ENCODE data around the gene JPT1. TPM values are rescaled to one million over a fixed set of nuclear protein-coding genes. Genes with fewer than 3 reads are reported as not detected.
"Not testable (repeated sequence)": the region's sequence is repeated elsewhere in the genome, so short reads cannot be mapped to it uniquely, and the experiment has no call there.

The JPT1 gene
- total and polyA plus RNA-seq, 3 experiments from 2014 or later = 123 to 200 (median 189) TPM

DNA sequence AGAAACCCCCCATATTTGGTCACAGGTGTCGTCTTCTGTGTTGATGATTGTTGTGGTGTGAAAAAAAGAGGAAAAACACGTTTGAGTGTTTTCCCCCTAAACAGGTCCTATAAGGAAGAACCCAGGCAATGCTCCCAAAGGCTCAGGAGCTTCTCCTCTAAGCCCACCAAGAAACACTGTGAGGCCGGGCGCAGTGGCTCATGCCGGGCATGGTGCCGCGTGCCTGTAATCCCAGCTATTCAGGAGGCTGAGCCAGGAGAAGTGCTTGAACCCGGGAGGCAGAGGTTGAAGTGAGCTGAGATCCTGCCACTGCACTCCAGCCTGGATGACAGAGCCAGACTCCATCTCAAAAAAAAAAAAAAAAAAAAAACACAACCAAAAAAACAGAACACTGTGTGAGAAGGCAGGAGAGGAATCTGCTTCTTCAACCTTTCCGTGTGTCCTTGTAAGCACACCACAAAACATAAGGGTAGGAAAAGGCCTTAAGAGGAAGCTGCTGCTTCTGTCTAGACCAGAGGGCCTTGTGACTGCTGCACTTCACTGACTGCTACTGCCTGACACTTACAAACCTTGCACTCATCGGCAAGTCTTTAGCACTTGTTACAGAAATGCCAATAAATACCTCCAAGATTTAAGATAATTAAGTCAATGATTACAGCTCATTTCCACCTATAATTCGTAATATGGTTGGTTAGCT is 9.3 kb downstream of the JPT1 start:
- no peak overlapping the region for H3K27ac ChIP-seq (ENCODE audit: low read depth, low read length)
- Mint-ChIP-seq H3K4me1 (peaks cover 15 to 25% (median 24%) of the 10 kb centered on the region in 3 donors), H3K4me3 (no peak overlapping the region), H3K36me3 (peaks cover 0 to 66% (median 19%) of the 10 kb centered on the region in 3 donors), H3K9me3 (no peaks in the 10 kb centered on the region), H3K27me3 (no peaks in the 10 kb centered on the region), H3K27ac (peak overlapping the region in 2 of 8 donors; percentile 46 to 62)
- ChIA-PET POLR2A (interaction anchor here (0.8 kb wide), 1 partner anchor 9 kb away, joined by 3 read pairs; the partner anchor contains the start of gene JPT1), CTCF (interaction anchor here (1.1 to 3.3 kb wide), 3 partner anchors 14 to 57 kb away, joined by 3 to 9 read pairs (median 9); partner anchors contain the start of gene NT5C)
- no peak overlapping the region for H3K4me3 ChIP-seq (ENCODE audit: low read length)
- H3K36me3 ChIP-seq (ENCODE audit: insufficient read depth, low read length) = peaks cover 13% of the 10 kb centered on the region
- peaks cover 15% of the 10 kb centered on the region for H3K4me1 ChIP-seq (ENCODE audit: insufficient read depth, low read length)
- DNase-seq = no peak
- H3K9me3 ChIP-seq (ENCODE audit: low read length) = no peaks in the 10 kb centered on the region
- no peaks in the 10 kb centered on the region for H3K27me3 ChIP-seq (ENCODE audit: insufficient read depth, low read length, poor library complexity, severe bottlenecking)

DNA sequence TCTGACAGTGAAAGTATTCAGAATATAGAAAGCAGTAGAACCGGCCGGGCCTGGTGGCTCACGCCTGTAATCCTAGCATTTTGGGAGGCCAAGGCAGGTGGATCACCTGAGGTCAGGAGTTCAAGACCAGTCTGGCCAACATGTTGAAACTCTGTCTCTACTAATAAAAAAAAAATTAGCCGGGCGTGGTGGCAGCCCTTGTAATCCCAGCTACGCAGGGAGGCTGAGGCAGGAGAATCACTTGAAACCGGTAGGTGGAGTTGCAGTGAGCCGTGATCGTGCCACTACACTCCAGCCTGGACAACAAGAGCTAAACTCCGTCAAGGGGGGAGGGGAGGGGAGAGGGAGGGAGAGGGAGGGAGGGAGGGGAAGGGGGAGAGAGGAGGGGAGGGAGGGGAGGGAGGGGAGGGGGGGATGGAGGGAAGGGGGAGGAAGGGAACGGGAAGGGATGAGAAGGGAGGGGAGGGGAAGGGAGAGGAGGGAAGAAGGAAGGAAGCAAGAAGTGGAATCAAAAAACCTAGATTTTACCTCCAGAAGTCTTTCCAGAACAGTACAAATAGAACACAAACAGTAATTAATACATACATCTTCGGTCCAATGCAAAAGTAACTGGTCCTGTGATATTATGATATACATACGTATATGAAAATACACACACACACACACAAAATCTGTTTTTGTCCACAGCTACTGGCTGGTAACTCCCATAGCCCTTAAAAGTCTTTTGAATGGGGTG is 11.9 kb downstream of the JPT1 start:
- Mint-ChIP-seq H3K9me3 (no peaks in the 10 kb centered on the region), H3K4me1 (peaks cover 12 to 18% (median 12%) of the 10 kb centered on the region in 3 donors), H3K27ac (peak overlapping the region in 1 of 8 donors; percentile 36), H3K4me3 (peak overlapping the region in 1 of 7 donors; percentile 13), H3K36me3 (peaks cover 0 to 54% (median 16%) of the 10 kb centered on the region in 3 donors), H3K27me3 (peaks cover 0 to 1% of the 10 kb centered on the region in 2 donors)
- CTCF ChIA-PET = interaction anchor here (2.0 kb wide), 1 partner anchor 11 kb away, joined by 9 read pairs; the partner anchor contains the start of gene NT5C
- H3K36me3 ChIP-seq (ENCODE audit: insufficient read depth, low read length) = peaks cover 12% of the 10 kb centered on the region
- no peak for DNase-seq
- no peaks in the 10 kb centered on the region for H3K9me3 ChIP-seq (ENCODE audit: low read length)
- peaks cover 15% of the 10 kb centered on the region for H3K4me1 ChIP-seq (ENCODE audit: insufficient read depth, low read length)
- POLR2A ChIA-PET = interaction anchor here (0.6 to 1.4 kb wide), 2 partner anchors 8 to 12 kb away, joined by 3 read pairs; partner anchors contain the start of gene JPT1
- H3K27ac ChIP-seq (ENCODE audit: low read depth, low read length) = no peak overlapping the region
- no peaks in the 10 kb centered on the region for H3K27me3 ChIP-seq (ENCODE audit: insufficient read depth, low read length, poor library complexity, severe bottlenecking)
- no peak overlapping the region for H3K4me3 ChIP-seq (ENCODE audit: low read length)

DNA sequence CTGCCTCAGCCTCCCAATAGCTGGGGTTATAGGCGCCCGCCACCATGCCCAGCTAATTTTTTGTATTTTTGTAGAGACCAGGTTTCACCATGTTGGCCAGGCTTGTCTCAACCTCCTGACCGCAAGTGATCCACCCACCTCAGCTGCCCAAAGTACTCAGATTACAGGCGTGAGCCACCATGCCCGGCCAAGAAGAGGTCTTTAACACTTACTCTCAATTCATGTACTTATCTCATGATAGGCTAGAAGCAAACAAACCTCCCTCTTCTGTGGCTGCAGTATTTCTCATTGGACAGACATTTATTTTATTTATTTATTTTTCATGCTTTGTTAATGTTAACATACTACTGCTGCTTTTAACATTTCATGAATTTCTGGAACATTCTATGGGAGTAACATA is 15.8 kb downstream of the JPT1 start:
- no peak overlapping the region for H3K4me3 ChIP-seq (ENCODE audit: low read length)
- CTCF ChIA-PET = no interaction called here
- H3K27ac ChIP-seq (ENCODE audit: low read depth, low read length) = no peak overlapping the region
- Mint-ChIP-seq H3K4me3 (no peak overlapping the region), H3K27me3 (peaks cover 0 to 1% of the 10 kb centered on the region in 2 donors), H3K9me3 (no peaks in the 10 kb centered on the region), H3K4me1 (peaks cover 10 to 18% (median 12%) of the 10 kb centered on the region in 3 donors), H3K36me3 (peaks cover 0 to 29% (median 4%) of the 10 kb centered on the region in 3 donors), H3K27ac (peak overlapping the region in 1 of 8 donors; percentile 66)
- H3K36me3 ChIP-seq (ENCODE audit: insufficient read depth, low read length) = no peaks in the 10 kb centered on the region
- H3K27me3 ChIP-seq (ENCODE audit: insufficient read depth, low read length, poor library complexity, severe bottlenecking) = no peaks in the 10 kb centered on the region
- peaks cover 15% of the 10 kb centered on the region for H3K4me1 ChIP-seq (ENCODE audit: insufficient read depth, low read length)
- POLR2A ChIA-PET = no interaction called here
- no peaks in the 10 kb centered on the region for H3K9me3 ChIP-seq (ENCODE audit: low read length)
- no peak for DNase-seq

DNA sequence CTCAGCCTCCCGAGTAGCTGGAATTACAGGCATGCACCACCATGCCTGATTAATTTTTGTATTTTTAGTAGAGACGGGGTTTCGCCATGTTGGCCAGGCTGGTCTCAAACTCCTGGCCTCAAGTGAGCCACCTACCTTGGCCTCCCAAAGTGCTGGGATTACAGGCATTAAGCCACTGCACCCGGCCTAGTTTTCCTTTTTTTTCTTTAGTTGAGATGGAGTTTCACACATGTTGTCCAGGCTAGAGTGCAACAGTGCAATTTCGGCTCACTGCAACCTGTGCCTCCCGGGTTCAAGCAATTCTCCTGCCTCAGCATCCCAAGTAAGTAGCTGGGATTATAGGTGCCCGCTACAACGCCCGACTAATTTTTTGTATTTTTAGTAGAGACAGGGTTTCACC is 16.6 kb downstream of the JPT1 start:
- H3K27ac ChIP-seq (ENCODE audit: low read depth, low read length); H3K9me3 ChIP-seq (ENCODE audit: low read length); H3K36me3 ChIP-seq (ENCODE audit: insufficient read depth, low read length); H3K4me3 Mint-ChIP-seq; DNase-seq; H3K27me3 Mint-ChIP-seq; CTCF ChIA-PET; H3K27me3 ChIP-seq (ENCODE audit: insufficient read depth, low read length, poor library complexity, severe bottlenecking); H3K9me3 Mint-ChIP-seq; H3K4me3 ChIP-seq (ENCODE audit: low read length): not testable (repeated sequence)
- Mint-ChIP-seq H3K4me1 (peaks cover 10 to 18% (median 12%) of the 10 kb centered on the region in 3 donors), H3K36me3 (peaks cover 0 to 26% (median 4%) of the 10 kb centered on the region in 3 donors), H3K27ac (peak overlapping the region in 1 of 8 donors; percentile 47)
- POLR2A ChIA-PET = interaction anchor here (0.7 kb wide), 1 partner anchor 32 kb away, joined by 3 read pairs; no protein-coding TSS in a partner anchor
- peaks cover 15% of the 10 kb centered on the region for H3K4me1 ChIP-seq (ENCODE audit: insufficient read depth, low read length)

DNA sequence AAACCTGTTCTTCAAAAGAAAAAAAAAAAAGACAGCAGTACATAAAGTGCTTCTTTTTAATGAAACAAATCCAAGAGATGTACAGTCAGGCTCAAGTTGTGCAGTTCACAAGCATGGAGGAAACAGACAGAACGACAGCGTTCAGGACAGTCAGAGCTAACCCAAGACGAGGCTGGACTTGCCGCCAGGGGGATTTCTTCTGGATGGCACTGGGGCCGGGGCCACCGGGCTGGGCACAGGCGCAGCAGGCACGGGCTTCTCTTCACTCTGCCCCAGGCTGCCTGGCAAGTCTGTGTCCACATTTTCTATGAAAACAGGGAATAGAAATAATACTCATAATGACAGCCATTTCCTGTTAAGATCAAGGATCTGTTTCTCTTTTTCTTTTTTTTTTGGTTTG is 18.4 kb downstream of the JPT1 start:
- H3K27ac Mint-ChIP-seq = peak overlapping the region in 3 of 8 donors; percentile 19 to 66 (median 61)
- ChIA-PET CTCF (interaction anchor here (0.9 to 1.2 kb wide), 2 partner anchors 22 to 174 kb away, joined by 3 to 4 read pairs; no protein-coding TSS in a partner anchor), POLR2A (no interaction called here)
- Histone ChIP-seq H3K4me3 (ENCODE audit: low read length) (no peak overlapping the region), H3K36me3 (ENCODE audit: insufficient read depth, low read length) (no peaks in the 10 kb centered on the region), H3K4me1 (ENCODE audit: insufficient read depth, low read length) (peaks cover 7% of the 10 kb centered on the region), H3K27ac (ENCODE audit: low read depth, low read length) (no peak overlapping the region), H3K9me3 (ENCODE audit: low read length) (no peaks in the 10 kb centered on the region), H3K27me3 (ENCODE audit: insufficient read depth, low read length, poor library complexity, severe bottlenecking) (no peaks in the 10 kb centered on the region)
- no peaks in the 10 kb centered on the region for H3K9me3 Mint-ChIP-seq
- peaks cover 0 to 1% of the 10 kb centered on the region in 2 donors for H3K27me3 Mint-ChIP-seq
- no peak for DNase-seq
- peaks cover 7 to 13% (median 9%) of the 10 kb centered on the region in 3 donors for H3K4me1 Mint-ChIP-seq
- peak overlapping the region in 1 of 7 donors; percentile 55 for H3K4me3 Mint-ChIP-seq
- peaks cover 0 to 18% (median 2%) of the 10 kb centered on the region in 3 donors for H3K36me3 Mint-ChIP-seq

DNA sequence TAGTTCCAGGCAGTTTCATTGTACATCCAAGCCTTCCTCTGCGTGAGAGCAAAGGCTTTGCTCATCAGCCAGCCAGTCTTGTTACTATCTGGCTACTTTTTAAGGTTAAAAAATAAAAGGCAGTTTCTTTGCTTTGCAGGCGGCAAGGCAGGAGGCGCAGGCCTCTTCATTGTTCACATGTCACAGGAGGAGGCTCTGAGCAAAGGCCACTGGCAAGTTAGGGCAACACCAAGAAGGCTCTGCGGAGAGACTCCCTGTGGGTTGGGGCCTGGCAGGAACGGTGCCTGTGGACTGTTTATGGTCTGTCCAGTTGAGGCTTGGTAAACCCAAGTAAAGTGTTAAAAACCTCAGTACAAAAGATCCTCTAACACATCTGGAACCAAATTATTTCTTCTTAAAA is 18.9 kb downstream of the JPT1 start:
- H3K36me3 ChIP-seq (ENCODE audit: insufficient read depth, low read length) = no peaks in the 10 kb centered on the region
- Mint-ChIP-seq H3K4me3 (peak overlapping the region in 1 of 7 donors; percentile 53), H3K4me1 (peaks cover 8 to 12% (median 9%) of the 10 kb centered on the region in 3 donors), H3K36me3 (peaks cover 0 to 20% (median 1%) of the 10 kb centered on the region in 3 donors), H3K9me3 (no peaks in the 10 kb centered on the region), H3K27ac (peak overlapping the region in 4 of 8 donors; percentile 19 to 81 (median 70)), H3K27me3 (peaks cover 0 to 1% of the 10 kb centered on the region in 2 donors)
- H3K27me3 ChIP-seq (ENCODE audit: insufficient read depth, low read length, poor library complexity, severe bottlenecking) = no peaks in the 10 kb centered on the region
- peaks cover 7% of the 10 kb centered on the region for H3K4me1 ChIP-seq (ENCODE audit: insufficient read depth, low read length)
- no peak for DNase-seq
- no peak overlapping the region for H3K4me3 ChIP-seq (ENCODE audit: low read length)
- ChIA-PET POLR2A (no interaction called here), CTCF (interaction anchor here (1.2 kb wide), 1 partner anchor 173 kb away, joined by 4 read pairs; no protein-coding TSS in a partner anchor)
- no peak overlapping the region for H3K27ac ChIP-seq (ENCODE audit: low read depth, low read length)
- no peaks in the 10 kb centered on the region for H3K9me3 ChIP-seq (ENCODE audit: low read length)

DNA sequence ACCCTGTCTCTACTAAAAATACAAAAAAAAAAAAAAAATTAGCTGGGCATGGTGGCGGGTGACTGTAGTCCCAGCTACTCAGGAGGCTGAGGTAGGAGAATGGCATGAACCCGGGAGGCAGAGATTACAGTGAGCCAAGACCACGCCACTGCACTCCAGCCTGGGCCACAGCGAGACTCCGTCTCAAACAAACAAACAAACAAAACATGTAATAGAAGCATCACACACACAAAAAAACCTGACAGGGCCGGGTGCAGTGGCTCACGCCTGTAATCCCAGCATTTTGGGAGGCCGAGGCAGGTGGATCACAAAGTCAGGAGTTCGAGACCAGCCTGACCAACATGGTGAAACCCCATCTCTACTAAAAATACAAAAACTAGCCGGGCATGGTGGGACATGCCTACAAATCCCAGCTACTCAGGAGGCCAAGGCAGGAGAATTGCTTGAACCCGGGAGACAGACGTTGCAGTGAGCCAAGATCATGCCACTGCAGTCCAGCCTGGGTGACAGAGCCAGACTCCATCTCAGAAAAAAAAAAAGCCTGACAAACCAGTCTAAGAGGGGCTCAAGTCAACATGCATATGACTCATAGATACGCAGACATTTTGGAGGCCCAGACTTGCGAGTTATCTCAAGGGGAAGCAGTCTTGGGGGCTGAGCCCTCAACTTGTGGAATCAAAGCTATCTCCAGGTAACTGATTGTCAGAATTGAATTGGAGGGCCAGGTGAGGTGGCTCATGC is 20.5 kb downstream of the JPT1 start:
- POLR2A ChIA-PET = interaction anchor here (0.7 to 1.3 kb wide), 2 partner anchors 9 to 10 kb away, joined by 3 read pairs; no protein-coding TSS in a partner anchor
- not testable (repeated sequence) for H3K27ac ChIP-seq (ENCODE audit: low read depth, low read length); DNase-seq; H3K4me1 ChIP-seq (ENCODE audit: insufficient read depth, low read length); H3K4me3 ChIP-seq (ENCODE audit: low read length); H3K36me3 ChIP-seq (ENCODE audit: insufficient read depth, low read length); H3K9me3 ChIP-seq (ENCODE audit: low read length); H3K9me3 Mint-ChIP-seq; H3K27me3 Mint-ChIP-seq; H3K27me3 ChIP-seq (ENCODE audit: insufficient read depth, low read length, poor library complexity, severe bottlenecking)
- peaks cover 0 to 24% (median 3%) of the 10 kb centered on the region in 3 donors for H3K36me3 Mint-ChIP-seq
- H3K4me1 Mint-ChIP-seq = peaks cover 7 to 15% (median 11%) of the 10 kb centered on the region in 3 donors
- peak overlapping the region in 3 of 7 donors; percentile 22 to 65 (median 60) for H3K4me3 Mint-ChIP-seq
- CTCF ChIA-PET = interaction anchor here (1.6 to 4.0 kb wide), 2 partner anchors 19 to 38 kb away, joined by 6 to 19 read pairs; no protein-coding TSS in a partner anchor
- H3K27ac Mint-ChIP-seq = peak overlapping the region in 1 of 8 donors; percentile 90

Measured in CD8-positive, alpha-beta memory T cell (primary cell).